H1 (cell line): ENCODE results near the gene TSTD2. TPM values are rescaled to one million over a fixed set of nuclear protein-coding genes. Genes with fewer than 3 reads are reported as not detected.

ENCODE experiments used
- polyA plus RNA-seq, 7 experiments: library from polyadenylated mRNA; depleted of rRNA in 3 of 7; stranded (reverse) in 5 of 7; unstranded in 2 of 7; fragments of >200 nt in 5 of 7; fragments of 200-250 nt in 2 of 7; gene quantifications; 1 replicate in 5 of 7; 2 replicates in 1 of 7; 4 replicates in 1 of 7; pipeline versions ENCODE4 v1.2.1 to v1.2.3, GENCODE V29; 2011 to 2013; ENCODE audit warnings: missing spikeins in 2 of 7, mixed read lengths in 2 of 7
- total RNA-seq: library from RNA; stranded (reverse); fragmentation: NEBNext Ultra II Directional; extraction: Animal tissue kit (Norgen Biotek cat#: 25700); gene quantifications from 2 replicates; pipeline ENCODE4 v1.2.1, GENCODE V29; 2021
- TF ChIP-seq, protein P1 (sequence below): IDR thresholded peaks from 2 replicates; pipeline ENCODE4 v1.6.1; 2012; ENCODE audit warnings: inconsistent platforms
- TF ChIP-seq, protein P2 (sequence below): IDR thresholded peaks from 2 replicates; pipeline ENCODE4 v1.6.1; 2011; ENCODE audit warnings: low read depth, mild to moderate bottlenecking, low read length; ENCODE audit not compliant: insufficient read depth

The TSTD2 gene
- total and polyA plus RNA-seq, 2 of the 8 experiments (the other 6 are each of a cell fraction or from before 2014, with no cell fraction given): 16.1 to 17.5 TPM

DNA sequence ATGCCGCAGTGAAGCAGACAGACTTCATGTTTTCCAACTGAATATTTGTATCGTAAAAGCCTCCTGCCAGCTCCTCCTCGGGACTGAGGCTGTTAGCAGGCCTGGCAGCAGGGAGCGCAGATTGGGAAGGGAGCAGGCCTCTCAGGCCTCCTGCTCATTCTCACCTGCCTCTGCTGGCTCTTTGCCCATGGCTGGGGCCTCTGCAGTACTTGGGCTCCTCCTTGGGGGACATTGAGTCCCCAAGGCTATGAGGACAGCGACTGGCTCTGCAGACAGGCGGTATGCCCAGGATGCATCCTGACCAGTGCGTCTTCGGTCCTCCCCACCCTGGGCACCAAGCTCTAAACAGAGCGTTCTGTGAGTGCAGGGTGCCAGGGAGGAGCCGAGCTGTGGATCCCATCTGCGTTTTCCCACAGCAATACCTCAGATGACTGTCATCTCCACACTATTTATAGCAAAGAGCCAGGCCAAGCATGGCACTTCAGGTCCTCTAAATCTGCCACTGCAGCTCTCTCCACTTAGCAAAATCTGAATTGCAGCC is 38.7 kb downstream of the TSTD2 start (continued):
- TF ChIP-seq, protein P1, sequence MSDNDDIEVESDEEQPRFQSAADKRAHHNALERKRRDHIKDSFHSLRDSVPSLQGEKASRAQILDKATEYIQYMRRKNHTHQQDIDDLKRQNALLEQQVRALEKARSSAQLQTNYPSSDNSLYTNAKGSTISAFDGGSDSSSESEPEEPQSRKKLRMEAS: no peak
- TF ChIP-seq, protein P2, sequence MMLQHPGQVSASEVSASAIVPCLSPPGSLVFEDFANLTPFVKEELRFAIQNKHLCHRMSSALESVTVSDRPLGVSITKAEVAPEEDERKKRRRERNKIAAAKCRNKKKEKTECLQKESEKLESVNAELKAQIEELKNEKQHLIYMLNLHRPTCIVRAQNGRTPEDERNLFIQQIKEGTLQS: no peak
- TF ChIP-seq, all 59 proteins: peak for 2
